Measurements from ENCODE around the gene CTXN1. TPM values are rescaled to one million over a fixed set of nuclear protein-coding genes. Genes with fewer than 3 reads are reported as not detected.
A peak's percentile ranks its signal among the peaks of the same experiment; 100 is the strongest.
"Not testable (repeated sequence)": the region's sequence is repeated elsewhere in the genome, so short reads cannot be mapped to it uniquely, and the experiment has no call there.

The CTXN1 gene
- total RNA-seq, 2 experiments from 2014 or later, result 1.0 TPM; not detected in 1

DNA sequence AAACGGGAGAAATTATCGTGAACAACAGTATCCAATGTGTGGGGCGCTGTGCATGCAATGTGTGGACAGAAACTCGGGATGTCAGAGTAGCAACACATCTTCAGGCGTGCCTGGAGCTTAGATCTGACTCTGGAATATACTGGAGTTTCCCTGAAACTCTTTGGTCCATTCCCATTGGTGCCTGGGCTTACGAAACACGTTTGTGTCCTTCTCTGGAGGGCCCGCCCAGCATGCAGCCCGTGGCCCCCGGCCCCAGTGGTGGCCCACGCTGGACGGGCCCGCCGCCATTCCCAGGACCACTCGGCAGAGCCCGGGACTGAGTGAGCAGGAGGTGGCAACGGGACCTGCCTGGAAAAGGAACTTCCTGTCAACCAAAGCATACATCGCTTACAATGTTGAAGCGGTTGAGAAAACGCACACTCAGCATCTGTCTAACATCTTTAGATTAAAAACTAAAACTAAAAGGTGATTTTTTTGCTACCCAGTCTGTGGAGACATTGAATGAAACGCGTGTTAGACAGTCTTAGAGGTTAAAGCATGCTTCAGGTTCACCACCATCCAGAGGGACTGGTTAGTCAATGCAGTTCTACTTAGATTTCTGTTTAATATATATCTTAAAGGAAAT is 36.8 kb upstream of the CTXN1 start:
- Histone ChIP-seq H3K4me2 (ENCODE audit: low read length) (no peak overlapping the region), H3K36me3 (ENCODE audit: insufficient read depth, low read length) (peaks cover 96% of the 10 kb centered on the region), H3K9me3 (ENCODE audit: low read length) (no peaks in the 10 kb centered on the region), H3K79me2 (ENCODE audit: insufficient read depth, low read depth, low read length) (no peaks in the 10 kb centered on the region), H3K4me3 (ENCODE audit: low read depth, low read length, poor library complexity, severe bottlenecking) (no peak overlapping the region), H3K27ac (ENCODE audit: low read depth, low read length, poor library complexity, severe bottlenecking) (no peak overlapping the region), H2AFZ (ENCODE audit: low read length) (no peak overlapping the region), H3K9me2 (ENCODE audit: insufficient read depth, low read length) (no peaks in the 10 kb centered on the region), H3K4me1 (ENCODE audit: insufficient read depth, low read length, poor library complexity, severe bottlenecking) (no peaks in the 10 kb centered on the region), H4K20me1 (ENCODE audit: insufficient read depth, low read length) (no peaks in the 10 kb centered on the region)
- TSS peak; percentile 62 for BruUV-seq (replicated peaks)
- intact Hi-C loops (cut with micrococcal nuclease; ENCODE audit: unreplicated experiment), result no loop called here
- DNase-seq (ENCODE audit: low spot score), result no peak
- ChIA-PET CTCF (ENCODE audit: unreplicated experiment) (no interaction called here), POLR2A (no interaction called here)
- TF ChIP-seq EZH2phosphoT487 (IDR thresholded peaks at IDR 0.05; ENCODE audit: borderline replicate concordance, low read depth, low read length), result no peak
- TF ChIP-seq, protein P1, sequence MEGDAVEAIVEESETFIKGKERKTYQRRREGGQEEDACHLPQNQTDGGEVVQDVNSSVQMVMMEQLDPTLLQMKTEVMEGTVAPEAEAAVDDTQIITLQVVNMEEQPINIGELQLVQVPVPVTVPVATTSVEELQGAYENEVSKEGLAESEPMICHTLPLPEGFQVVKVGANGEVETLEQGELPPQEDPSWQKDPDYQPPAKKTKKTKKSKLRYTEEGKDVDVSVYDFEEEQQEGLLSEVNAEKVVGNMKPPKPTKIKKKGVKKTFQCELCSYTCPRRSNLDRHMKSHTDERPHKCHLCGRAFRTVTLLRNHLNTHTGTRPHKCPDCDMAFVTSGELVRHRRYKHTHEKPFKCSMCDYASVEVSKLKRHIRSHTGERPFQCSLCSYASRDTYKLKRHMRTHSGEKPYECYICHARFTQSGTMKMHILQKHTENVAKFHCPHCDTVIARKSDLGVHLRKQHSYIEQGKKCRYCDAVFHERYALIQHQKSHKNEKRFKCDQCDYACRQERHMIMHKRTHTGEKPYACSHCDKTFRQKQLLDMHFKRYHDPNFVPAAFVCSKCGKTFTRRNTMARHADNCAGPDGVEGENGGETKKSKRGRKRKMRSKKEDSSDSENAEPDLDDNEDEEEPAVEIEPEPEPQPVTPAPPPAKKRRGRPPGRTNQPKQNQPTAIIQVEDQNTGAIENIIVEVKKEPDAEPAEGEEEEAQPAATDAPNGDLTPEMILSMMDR (conservative IDR thresholded peaks at IDR 0.05; ENCODE audit: low read length), result no peak

DNA sequence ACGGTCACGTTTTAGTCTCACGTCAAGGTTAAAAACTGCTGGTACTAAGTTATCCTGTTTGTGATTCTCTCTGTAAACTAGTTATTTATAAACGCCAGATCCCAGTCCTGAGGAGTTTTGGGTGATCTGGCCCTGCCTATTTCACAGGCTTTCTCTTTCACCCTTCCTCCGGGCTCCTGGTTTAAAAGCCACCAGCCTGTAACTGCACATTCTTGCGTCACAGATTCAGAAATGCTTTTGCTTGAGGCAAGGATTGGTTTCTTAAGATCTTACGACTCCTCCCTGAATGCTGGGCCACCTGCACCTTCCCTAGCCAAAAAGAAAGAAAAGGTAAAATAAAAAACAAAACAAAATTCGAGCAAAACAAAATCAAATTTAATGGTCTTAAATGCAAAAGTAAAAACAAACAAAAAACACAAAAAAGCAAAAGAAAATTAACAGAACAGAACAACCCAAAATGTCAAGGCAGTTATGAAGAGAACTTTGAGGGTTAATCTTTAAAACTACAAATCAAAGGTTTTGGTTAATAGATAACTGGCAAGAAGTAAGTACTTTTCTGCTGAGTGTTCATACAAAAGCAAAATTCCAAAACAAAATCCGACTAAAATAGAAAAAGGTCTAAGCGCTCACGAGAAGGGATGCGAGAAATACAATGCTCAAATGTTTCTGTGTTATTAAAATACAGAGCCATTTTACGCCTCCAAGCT is 36.1 kb upstream of the CTXN1 start:
- Histone ChIP-seq H4K20me1 (ENCODE audit: insufficient read depth, low read length) (no peaks in the 10 kb centered on the region), H3K9me2 (ENCODE audit: insufficient read depth, low read length) (no peaks in the 10 kb centered on the region), H3K27ac (ENCODE audit: low read depth, low read length, poor library complexity, severe bottlenecking) (no peak overlapping the region), H3K4me3 (ENCODE audit: low read depth, low read length, poor library complexity, severe bottlenecking) (no peak overlapping the region), H3K4me1 (ENCODE audit: insufficient read depth, low read length, poor library complexity, severe bottlenecking) (no peaks in the 10 kb centered on the region), H3K36me3 (ENCODE audit: insufficient read depth, low read length) (peaks cover 89% of the 10 kb centered on the region), H3K9me3 (ENCODE audit: low read length) (no peaks in the 10 kb centered on the region), H3K79me2 (ENCODE audit: insufficient read depth, low read depth, low read length) (no peaks in the 10 kb centered on the region), H3K4me2 (ENCODE audit: low read length) (no peak overlapping the region), H2AFZ (ENCODE audit: low read length) (no peak overlapping the region)
- no peak for DNase-seq (ENCODE audit: low spot score)
- ChIA-PET POLR2A (no interaction called here), CTCF (ENCODE audit: unreplicated experiment) (no interaction called here)
- no peak for TF ChIP-seq EZH2phosphoT487 (IDR thresholded peaks at IDR 0.05; ENCODE audit: borderline replicate concordance, low read depth, low read length)
- TF ChIP-seq, protein P1 (conservative IDR thresholded peaks at IDR 0.05; ENCODE audit: low read length), result no peak
- no TSS peak for BruUV-seq (replicated peaks)
- intact Hi-C loops (cut with micrococcal nuclease; ENCODE audit: unreplicated experiment), result no loop called here

DNA sequence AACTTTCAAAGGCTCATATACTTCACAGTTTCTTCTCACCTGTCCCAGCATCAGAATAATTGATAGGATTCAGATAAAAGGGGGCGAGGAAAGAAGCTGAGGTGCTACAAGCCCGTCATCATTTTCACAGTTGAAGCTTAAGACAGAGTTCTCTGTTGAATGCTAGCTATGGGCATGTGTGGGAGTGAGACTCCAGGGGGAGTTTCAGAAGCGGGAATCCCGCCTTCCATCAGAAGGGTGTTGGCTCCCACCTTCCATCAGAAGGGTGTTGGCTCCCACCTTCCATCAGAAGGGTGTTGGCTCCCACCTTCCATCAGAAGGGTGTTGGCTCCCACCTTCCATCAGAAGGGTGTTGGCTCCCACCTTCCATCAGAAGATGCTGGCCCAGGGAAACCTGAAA is 35.1 kb upstream of the CTXN1 start:
- H3K9me3 ChIP-seq (ENCODE audit: low read length); BruUV-seq (replicated peaks); H3K79me2 ChIP-seq (ENCODE audit: insufficient read depth, low read depth, low read length); CTCF ChIA-PET (ENCODE audit: unreplicated experiment); H3K4me1 ChIP-seq (ENCODE audit: insufficient read depth, low read length, poor library complexity, severe bottlenecking); H3K27ac ChIP-seq (ENCODE audit: low read depth, low read length, poor library complexity, severe bottlenecking); intact Hi-C loops (cut with micrococcal nuclease; ENCODE audit: unreplicated experiment); H3K4me2 ChIP-seq (ENCODE audit: low read length); H4K20me1 ChIP-seq (ENCODE audit: insufficient read depth, low read length); H3K4me3 ChIP-seq (ENCODE audit: low read depth, low read length, poor library complexity, severe bottlenecking); H3K9me2 ChIP-seq (ENCODE audit: insufficient read depth, low read length); DNase-seq (ENCODE audit: low spot score); H2AFZ ChIP-seq (ENCODE audit: low read length): not testable (repeated sequence)
- H3K36me3 ChIP-seq (ENCODE audit: insufficient read depth, low read length), result peaks cover 79% of the 10 kb centered on the region
- POLR2A ChIA-PET, result interaction anchor here (0.8 to 1.2 kb wide), 2 partner anchors 17 to 89 kb away, joined by 4 to 5 read pairs; partner anchors contain the start of gene TIMM44

Measured in OCI-LY7 (cell line).